Cortex of kidney (tissue), 1 donor: Measurements from ENCODE around the gene PHACTR3.

Source experiments
- DNase-seq: peaks from one replicate; lab custom pipeline; 2025; lab: John Stamatoyannopoulos, UW

PHACTR3 gene

GRCh38 chr20:59671661-59672471 is 67.5 kb downstream of the PHACTR3 start:
- no peak for DNase-seq

DNA sequence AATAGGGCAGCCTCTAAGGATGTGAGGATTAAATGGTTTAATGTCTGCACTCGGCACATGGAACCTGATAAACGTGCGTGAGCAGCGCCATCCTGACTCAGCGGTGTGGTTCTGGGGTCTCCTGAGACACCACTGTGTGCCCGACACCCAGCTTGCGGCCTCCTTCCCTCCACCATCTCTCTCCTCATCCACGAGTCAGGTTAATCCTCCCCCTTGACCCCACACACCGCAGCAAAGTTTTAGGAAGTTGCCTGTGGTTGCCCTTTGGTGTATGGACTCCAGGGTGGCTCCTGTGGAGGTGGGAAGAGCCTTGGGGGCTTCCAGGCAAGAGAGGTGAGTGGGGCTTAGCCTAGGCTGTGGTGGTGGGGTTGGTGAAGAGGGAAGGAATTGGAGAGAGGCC is 68.2 kb downstream of the PHACTR3 start:
- no peak for DNase-seq

DNA sequence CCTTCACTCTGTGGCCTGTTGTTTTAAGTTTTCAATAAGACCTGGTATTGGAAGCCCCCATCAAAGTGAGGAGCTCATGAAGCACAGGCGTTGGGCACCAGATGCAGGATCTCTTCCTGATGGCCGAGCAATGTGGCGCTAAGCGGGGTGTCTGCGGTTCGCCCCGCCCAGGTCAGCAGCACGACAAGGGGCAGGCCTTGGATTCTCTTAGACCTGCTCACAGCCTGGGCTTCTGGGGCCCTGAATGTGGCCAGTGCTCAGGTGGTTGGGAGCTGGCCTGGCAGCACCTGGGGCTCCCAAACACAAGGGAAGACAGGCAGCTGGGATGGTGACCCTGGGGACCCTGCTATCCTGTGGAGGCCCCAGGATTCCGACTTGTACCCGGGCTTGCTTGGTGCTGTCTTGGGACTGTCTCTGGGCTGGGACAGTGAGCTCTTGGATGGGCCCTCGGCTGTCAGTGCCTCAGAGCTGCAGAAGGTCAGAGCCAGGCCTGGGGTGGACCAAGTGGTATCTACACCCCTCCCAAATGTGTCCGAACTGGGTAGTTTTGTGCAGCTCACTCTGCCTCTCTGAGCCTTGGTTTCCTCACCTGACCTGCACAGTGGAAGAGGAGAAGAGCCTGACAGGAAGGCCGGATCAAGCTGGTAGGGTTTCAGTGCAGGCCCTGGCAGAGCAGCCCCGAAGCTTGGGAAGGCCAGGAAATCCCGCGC is 69.1 kb downstream of the PHACTR3 start:
- DNase-seq = no peak

DNA sequence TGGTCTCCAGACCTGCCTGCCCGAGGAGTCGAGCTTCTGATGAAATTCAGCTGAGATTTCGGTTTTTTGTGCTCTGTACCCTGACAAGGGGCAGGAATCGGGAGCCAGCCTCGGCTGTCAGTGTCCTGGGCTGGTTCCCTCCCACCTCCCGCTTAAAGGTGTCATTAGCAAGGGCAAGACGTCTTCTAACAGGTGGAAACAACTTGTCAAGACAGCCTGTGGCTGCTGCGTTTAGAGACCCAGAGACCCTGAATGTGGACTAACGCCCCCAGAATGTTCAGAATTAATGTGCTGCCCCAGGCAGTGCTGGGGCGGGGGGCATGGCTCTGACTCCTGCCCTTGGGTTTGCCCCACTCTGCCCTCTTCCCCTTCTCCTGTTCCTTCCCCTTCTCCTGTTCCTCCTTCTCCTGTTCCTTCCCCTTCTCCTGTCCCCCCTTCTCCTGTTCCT is 69.7 kb downstream of the PHACTR3 start:
- DNase-seq = no peak

DNA sequence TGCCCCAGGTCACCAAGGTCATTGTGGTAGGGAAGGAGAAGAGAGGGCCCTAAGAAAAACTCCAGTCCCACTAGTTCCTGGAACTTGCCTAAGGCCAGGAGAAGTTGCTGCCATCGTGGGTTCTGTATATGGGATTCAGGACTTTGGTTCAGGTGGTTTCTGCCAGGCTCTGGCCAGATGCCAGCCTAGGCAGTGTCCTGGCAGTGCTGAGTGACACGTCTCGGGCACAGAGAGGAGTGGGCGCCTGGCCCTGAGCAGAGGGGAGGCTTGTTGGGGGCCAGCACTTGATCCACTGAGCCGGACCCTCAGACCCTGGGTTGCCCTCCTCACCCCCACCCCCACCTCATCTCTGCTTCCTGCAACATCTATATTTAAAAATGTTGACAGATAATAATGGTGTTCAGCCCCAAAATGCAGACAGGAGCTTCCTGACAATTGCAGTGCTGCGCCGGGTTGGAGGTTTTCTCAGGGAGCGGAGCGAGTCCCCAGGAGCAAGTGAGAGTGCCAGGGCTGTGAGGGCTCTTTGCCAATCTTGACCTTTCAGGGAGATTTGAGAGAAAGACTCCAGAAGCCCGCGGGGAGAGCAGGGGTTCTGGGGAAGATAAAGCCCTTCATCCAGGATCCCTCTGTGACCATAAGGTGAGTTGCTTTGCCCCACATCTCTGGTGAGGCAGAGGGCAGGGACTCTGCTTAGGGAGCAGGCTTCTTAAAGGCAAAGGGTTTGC is 71.9 kb downstream of the PHACTR3 start:
- DNase-seq = no peak

- no peak for DNase-seq
These were observed 72.5 kb downstream of the PHACTR3 start for GRCh38 chr20:59676851-59677182.

DNA sequence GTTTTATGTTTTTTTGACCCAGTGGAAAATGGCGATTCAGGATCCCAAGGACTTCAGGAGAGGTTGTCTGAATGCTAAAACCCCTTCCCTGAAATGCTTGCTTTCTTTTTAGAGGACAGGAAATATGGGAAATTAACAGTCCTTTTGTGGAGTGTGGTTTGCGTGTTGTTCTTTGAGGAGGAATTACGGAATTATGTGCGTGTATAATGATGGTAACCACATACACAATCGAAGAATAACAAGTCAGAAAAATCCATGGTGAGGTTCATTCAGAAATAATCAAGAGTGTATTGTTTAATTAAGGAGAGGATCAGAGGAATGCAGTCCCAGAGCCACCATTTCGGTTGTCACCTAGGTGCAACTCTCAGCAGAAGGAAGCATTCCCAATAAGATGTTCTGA is 73.2 kb downstream of the PHACTR3 start:
- DNase-seq = no peak

DNA sequence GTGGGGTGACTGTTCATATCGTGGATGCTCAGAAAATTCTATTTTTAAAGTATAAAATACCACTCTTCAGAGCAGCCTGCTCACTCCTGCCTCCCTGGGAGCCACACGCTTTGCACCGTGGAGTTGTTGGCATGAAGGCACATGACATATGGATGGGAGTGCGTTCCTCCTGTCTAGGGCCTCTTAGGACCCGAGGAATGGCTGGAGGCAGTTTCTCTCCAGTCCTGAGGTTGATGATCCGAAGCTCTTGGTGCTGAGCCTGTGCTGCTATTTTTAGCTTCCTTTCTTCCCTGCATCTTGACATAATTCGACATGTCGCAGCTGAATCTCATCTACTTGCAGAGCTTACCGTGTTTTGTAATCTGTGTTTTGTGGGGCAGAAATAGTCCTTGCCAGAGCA is 73.9 kb downstream of the PHACTR3 start:
- DNase-seq = no peak

DNA sequence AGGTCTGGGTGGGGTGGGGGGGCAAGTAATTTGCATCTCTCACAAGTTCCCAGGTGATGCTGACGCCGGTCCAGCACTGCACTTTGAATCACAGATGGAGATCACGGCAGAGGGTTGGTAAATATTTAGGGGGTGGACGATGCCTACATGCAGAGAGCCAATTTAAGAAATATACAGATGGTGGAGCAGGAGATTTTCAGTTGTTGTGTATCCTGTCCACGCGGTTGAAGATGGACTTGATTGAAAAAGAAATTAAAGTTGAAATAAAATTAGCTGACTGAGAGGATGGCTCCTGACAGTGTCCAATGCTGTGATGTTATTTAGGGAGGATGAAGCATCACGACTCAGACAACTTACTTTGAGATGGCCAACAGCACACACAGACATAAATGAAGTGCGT is 74.6 kb downstream of the PHACTR3 start:
- no peak for DNase-seq

DNA sequence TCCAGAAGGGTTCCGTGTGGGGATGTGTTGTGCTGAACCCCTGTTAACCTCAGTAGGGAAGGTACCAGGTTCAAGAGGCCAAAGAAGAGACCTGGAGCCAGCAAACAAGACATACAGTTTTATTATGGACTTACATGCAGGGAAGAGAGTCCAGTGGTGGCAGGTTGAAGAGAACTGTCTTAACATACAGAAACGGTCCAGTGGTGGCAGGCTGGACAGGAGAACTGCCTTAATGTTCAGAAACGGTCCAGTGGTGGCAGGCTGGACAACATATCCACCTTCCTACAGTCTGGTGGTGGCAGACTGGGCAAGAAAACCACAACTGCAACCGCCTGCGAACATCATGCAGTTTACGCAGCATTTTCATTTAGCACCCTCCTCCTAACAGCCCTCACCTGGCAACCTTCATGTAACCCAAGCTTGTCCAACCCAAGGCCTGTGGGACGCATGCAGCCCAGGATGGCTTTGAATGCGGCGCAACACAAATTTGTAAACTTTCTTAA is 75.9 kb downstream of the PHACTR3 start:
- no peak for DNase-seq

DNA sequence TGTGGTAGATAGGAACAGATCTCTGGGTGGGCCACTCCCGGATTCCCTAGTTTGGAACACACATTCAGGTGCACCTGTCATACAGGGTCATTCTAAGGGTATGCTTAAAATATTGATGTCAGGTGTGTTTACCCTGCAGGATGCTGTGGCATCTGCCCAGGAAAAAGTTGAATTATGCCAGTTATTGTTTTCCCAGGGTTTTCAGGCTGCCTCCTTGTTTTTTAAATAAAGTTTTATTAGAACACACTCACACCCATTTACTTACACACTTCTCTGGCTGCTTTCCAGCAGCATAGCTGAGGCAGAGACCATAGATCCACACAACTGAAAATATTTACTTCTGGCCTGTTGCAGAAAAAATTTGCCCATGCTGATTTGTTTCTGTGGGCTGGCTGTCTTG is 76.5 kb downstream of the PHACTR3 start:
- no peak for DNase-seq

- DNase-seq = no peak
These were observed 78.3 kb downstream of the PHACTR3 start for GRCh38 chr20:59682603-59683002.

DNA sequence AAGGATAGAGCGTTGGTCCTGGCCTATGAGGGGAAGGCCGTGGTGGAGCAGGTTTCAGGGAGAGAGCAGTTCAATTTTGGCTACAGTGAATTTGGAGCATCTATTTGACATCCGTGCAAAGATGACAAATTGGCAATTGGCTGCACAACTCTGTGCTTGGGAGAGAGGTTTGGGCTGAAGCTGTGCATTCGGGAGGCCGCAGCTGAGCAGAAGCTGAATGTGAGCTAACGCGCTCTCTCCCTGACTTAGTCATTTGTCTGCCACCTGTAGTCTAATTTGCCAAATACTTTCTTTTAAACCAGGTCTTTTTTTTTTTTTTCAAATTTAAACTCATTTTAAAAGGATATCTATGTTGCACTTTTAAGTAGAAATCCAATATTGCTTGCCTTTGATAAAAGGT is 78.8 kb downstream of the PHACTR3 start:
- DNase-seq = no peak

- no peak for DNase-seq
These were observed 80.4 kb downstream of the PHACTR3 start for GRCh38 chr20:59684685-59685242.

DNA sequence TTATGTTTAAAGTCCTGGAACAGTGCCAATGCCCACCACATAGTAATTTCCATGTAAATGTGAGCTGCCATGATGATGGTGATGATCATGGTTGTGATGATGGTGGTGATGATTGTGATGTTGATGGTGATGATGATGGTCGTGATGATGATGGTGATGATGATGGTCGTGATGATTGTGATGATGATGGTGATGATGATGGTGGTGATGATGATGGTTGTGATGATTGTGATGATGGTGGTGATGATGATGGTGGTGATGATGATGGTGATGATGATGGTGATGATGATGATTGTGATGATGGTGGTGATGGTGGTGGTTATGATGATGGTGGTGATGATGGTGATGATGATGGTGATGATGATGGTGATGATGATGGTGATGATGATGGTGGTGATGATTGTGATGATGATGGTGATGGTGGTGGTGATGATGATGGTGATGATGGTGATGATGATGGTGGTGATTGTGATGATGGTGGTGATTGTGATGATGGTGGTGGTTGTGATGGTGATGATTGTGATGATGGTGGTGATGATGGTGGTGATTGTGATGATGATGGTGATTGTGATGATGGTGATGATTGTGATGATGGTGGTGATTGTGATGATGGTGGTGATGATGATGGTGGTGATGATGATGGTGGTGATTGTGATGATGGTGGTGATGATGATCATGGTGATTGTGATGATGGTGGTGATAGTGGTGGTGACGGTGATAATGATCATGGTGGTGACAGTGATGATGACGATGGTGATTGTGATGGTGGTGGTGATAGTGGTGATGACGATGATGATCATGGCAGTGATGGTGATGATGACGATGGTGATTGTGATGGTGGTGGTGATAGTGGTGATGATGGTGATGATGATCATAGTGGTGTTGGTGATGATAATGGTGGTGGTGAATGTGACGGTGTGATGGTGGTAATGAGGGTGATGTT is 82.3 kb downstream of the PHACTR3 start:
- DNase-seq = no peak

DNA sequence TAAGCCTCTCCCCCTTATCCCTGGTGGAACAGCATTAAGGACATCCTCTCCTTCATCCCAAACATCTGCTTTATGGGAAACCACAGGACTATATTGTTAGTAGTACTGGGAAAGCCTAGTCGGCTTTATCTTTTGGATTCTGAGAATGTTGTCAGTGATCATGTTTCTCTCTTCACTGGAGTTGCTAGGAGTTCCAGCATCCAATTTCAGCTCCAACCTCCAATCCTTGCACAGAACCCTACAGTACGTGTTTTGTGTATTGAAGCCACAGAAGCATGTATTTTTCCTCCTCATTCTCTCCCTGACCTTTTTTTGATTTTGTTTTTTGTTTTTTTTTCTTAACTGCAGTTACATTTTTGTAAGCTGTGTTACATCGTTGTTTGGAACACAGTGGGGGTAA is 84.0 kb downstream of the PHACTR3 start:
- DNase-seq = no peak

GRCh38 chr20:59688999-59689398 is 84.7 kb downstream of the PHACTR3 start:
- DNase-seq = no peak

- DNase-seq = no peak
These were observed 85.8 kb downstream of the PHACTR3 start for GRCh38 chr20:59690101-59690500.

DNA sequence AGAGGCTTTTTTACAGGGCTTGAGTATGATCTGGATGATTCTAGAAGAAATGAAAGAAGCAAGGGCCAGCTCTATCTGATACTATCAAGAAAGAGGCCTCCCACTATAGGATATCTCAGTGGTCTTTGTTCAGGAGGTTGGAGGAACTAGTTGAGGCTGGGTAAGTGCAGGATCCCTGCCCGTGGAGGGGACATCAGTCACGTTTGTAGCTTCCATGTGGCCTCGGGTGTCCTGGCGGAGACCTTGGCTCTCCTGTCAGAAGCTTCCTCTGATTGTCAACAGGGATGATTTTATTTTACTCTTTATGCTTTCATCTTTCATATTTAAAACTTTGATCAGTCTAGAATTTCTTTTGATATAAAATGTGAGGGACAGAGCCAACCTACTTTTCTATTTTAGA is 86.6 kb downstream of the PHACTR3 start:
- no peak for DNase-seq

GRCh38 chr20:59692139-59692538 is 87.8 kb downstream of the PHACTR3 start:
- no peak for DNase-seq

DNA sequence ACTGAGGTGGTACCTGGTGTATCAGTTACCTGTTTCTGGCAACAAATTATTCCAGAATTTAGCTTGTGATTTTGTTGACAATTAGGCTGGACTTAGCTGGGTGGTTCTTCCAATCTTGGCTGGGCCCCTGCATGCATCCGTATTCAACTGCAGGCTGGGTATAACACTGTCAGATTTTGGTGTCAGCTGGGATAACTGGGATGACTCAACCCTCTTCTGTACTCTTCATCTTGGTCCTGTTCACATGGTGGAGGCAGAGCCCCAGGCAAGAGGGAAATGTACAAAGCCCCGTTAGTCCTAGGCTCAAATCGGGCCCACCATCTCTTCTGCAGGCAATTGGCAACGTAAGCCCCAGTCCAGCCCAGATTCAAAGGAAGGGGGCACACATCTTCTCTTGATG is 89.2 kb downstream of the PHACTR3 start:
- DNase-seq = no peak
